Brain microvascular endothelial cell (primary cell): ENCODE results near the gene MNX1.

Experiments
- DNase-seq: peaks from one replicate; pipeline ENCODE4 v3.0.0-alpha.2; 2020
- H3K27ac ChIP-seq: fragments of 250-450 bp; sonication (Bioruptor Pico); 2 replicates; pipeline ENCODE4 v1.5.1; 2020; ENCODE audit warnings: mild to moderate bottlenecking, moderate library complexity
- H3K27me3 ChIP-seq: fragments of 250-450 bp; sonication (Bioruptor Pico); replicated peaks from 2 replicates; pipeline ENCODE4 v1.5.1; 2020; ENCODE audit warnings: mild to moderate bottlenecking
- H3K36me3 ChIP-seq: fragments of 250-450 bp; sonication (Bioruptor Pico); replicated peaks from 2 replicates; pipeline ENCODE4 v1.5.1; 2020; ENCODE audit warnings: mild to moderate bottlenecking
- H3K4me3 ChIP-seq: 2 replicates; pipeline ENCODE4 v1.5.1; 2011; ENCODE audit warnings: low read depth, mild to moderate bottlenecking, control low read depth, low read length, moderate library complexity
- in situ Hi-C: cut with HindIII; loops from 2 replicates; pipeline ENCODE4 v1.10.0; 2017; ENCODE audit warnings: low sequenced_read_pairs, low pct_ligation_motif_present
- TF ChIP-seq, protein P1 (sequence below): IDR thresholded peaks from 2 replicates; pipeline ENCODE4 v1.5.1; 2011; ENCODE audit warnings: low read depth, mild to moderate bottlenecking, moderate library complexity, low read length, control low read depth, inconsistent platforms; ENCODE audit errors: missing control alignments

The MNX1 gene

GRCh38 chr7:156998988-156999957 is 11.2 kb downstream of the MNX1 start:
- no peaks in the 10 kb centered on the region for H3K36me3 ChIP-seq
- in situ Hi-C loops = no loop called here
- TF ChIP-seq, protein P1, sequence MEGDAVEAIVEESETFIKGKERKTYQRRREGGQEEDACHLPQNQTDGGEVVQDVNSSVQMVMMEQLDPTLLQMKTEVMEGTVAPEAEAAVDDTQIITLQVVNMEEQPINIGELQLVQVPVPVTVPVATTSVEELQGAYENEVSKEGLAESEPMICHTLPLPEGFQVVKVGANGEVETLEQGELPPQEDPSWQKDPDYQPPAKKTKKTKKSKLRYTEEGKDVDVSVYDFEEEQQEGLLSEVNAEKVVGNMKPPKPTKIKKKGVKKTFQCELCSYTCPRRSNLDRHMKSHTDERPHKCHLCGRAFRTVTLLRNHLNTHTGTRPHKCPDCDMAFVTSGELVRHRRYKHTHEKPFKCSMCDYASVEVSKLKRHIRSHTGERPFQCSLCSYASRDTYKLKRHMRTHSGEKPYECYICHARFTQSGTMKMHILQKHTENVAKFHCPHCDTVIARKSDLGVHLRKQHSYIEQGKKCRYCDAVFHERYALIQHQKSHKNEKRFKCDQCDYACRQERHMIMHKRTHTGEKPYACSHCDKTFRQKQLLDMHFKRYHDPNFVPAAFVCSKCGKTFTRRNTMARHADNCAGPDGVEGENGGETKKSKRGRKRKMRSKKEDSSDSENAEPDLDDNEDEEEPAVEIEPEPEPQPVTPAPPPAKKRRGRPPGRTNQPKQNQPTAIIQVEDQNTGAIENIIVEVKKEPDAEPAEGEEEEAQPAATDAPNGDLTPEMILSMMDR = no peak
- H3K27ac ChIP-seq = no peak overlapping the region
- H3K4me3 ChIP-seq = no peak overlapping the region
- DNase-seq = no peak
- peaks cover 72% of the 10 kb centered on the region for H3K27me3 ChIP-seq

DNA sequence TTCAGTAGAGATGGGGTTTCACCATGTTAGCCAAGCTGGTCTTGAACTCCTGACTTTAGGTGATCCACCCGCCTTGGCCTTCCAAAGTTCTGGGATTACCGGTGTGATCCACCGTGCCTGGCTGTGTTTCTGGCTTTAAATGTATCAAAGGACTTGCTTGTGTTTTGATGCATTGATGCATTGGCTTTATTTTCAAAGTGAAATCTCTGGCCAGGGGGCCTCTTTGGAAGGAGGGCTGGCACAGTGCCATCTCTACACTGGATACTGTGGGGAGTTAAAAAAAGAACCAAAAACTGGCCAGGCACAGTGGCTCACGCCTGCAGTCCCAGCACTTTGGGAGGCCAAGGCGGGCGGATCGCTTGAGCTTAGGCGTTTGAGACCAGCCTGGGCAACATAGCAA is 16.0 kb downstream of the MNX1 start:
- H3K27ac ChIP-seq = no peak overlapping the region
- TF ChIP-seq, protein P1 = no peak
- no peak overlapping the region for H3K4me3 ChIP-seq
- DNase-seq = no peak
- in situ Hi-C loops = no loop called here
- no peaks in the 10 kb centered on the region for H3K36me3 ChIP-seq
- H3K27me3 ChIP-seq = peaks cover 33% of the 10 kb centered on the region

DNA sequence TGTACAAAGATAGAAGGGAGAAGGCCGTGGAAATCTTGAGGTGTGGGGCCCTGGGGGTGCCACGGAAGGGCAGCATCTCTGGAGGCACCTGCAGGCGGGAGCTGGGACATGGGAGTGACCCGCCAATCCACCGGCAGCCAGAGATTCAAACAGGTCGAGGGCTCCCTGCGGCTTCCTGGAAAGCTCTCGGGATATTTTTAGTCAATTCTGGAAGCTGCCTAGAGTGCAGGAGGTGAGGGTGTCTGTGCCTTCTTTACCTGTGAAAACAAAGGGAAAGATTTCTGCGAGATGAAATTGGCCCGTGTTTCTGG is 16.6 kb downstream of the MNX1 start:
- Histone ChIP-seq H3K27me3 (peaks cover 27% of the 10 kb centered on the region), H3K36me3 (no peaks in the 10 kb centered on the region), H3K27ac (no peak overlapping the region), H3K4me3 (no peak overlapping the region)
- in situ Hi-C loops = no loop called here
- DNase-seq = no peak
- TF ChIP-seq, protein P1 = no peak

GRCh38 chr7:156993021-156993924 is 17.2 kb downstream of the MNX1 start:
- in situ Hi-C loops = no loop called here

GRCh38 chr7:156989766-156990535 is 20.5 kb downstream of the MNX1 start:
- Histone ChIP-seq H3K4me3 (no peak overlapping the region), H3K27ac (no peak overlapping the region), H3K27me3 (peaks cover 3% of the 10 kb centered on the region), H3K36me3 (no peaks in the 10 kb centered on the region)
- TF ChIP-seq, protein P1 = no peak
- in situ Hi-C loops = no loop called here
- no peak for DNase-seq

More at GRCh38 chr7:156993021-156993924, 17.2 kb downstream of the MNX1 start:
- Histone ChIP-seq H3K4me3 (no peak overlapping the region), H3K27ac (no peak overlapping the region), H3K36me3 (no peaks in the 10 kb centered on the region), H3K27me3 (peaks cover 21% of the 10 kb centered on the region)
- TF ChIP-seq, protein P1 = no peak
- no peak for DNase-seq
